BLaER1 (cell line): ENCODE data around the gene CCDC51.
A peak's percentile ranks its signal among the peaks of the same experiment; 100 is the strongest.

Experiments
- H3K27ac ChIP-seq: shearing (Covaris generic); formaldehyde crosslinking; 2 replicates; pipeline ENCODE4 v1.8.1; 2022
- H3K27me3 ChIP-seq: shearing (Covaris generic); formaldehyde crosslinking; 2 replicates; pipeline ENCODE4 v1.8.1; 2022
- H3K36me3 ChIP-seq: shearing (Covaris generic); formaldehyde crosslinking; 2 replicates; pipeline ENCODE4 v1.8.1; 2022
- H3K4me1 ChIP-seq: shearing (Covaris generic); formaldehyde crosslinking; 2 replicates; pipeline ENCODE4 v1.8.1; 2022
- H3K4me2 ChIP-seq: shearing (Covaris generic); formaldehyde crosslinking; 2 replicates; pipeline ENCODE4 v1.8.1; 2022
- H3K4me3 ChIP-seq: shearing (Covaris generic); formaldehyde crosslinking; 2 replicates; pipeline ENCODE4 v1.8.1; 2022
- H3K9ac ChIP-seq: shearing (Covaris generic); formaldehyde crosslinking; 2 replicates; pipeline ENCODE4 v1.8.1; 2022
- H3K9me3 ChIP-seq: shearing (Covaris generic); formaldehyde crosslinking; 2 replicates; pipeline ENCODE4 v1.8.1; 2022
- H4K20me1 ChIP-seq: shearing (Covaris generic); formaldehyde crosslinking; 2 replicates; pipeline ENCODE4 v1.8.1; 2022
- Cebpa-rat ChIP-seq: shearing (Covaris generic); IDR thresholded peaks from 2 replicates; pipeline ENCODE4 v1.8.1; 2022

CCDC51 gene

DNA sequence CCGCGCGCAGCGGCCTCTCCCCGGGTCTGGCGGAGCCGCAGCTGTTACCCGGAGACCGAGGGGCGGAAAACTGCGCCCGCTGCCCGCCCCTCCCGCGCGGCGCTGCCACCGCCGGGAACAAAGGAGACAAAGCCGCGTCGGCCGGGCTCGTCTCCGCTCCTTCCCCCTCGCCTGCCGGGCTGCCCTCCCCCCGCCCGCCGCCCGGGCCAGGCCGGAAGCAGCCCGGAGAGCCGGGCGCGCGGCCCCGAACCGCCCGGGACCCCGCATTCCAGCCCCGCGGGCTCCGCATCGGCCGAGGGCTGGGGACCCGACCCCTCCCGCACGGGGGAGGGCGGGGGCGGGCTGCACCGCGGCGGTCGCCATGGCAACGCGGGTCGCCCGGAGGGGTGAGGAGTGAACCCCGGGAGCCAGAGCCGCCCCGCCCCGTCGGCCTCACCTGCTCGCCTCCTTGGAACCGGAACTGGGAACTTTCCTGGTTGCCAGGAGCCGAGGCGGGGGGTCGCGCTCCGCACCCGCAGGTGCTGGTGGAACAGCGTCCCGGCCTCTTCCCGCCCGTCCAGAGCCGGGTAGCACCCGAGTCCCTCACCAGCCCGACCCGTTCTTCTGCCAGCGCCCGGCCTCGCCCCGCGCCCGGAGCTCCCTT, 10.5 kb downstream of the CCDC51 start:
- H3K27ac ChIP-seq: peak overlapping the region; percentile 98
- H3K4me3 ChIP-seq: peak overlapping the region; percentile 95
- peak overlapping the region; percentile 98 for H3K4me2 ChIP-seq
- no peaks in the 10 kb centered on the region for H3K9me3 ChIP-seq
- no peak for TF ChIP-seq Cebpa-rat
- H4K20me1 ChIP-seq: peaks cover 36% of the 10 kb centered on the region
- peaks cover 50% of the 10 kb centered on the region for H3K4me1 ChIP-seq
- H3K36me3 ChIP-seq: peaks cover 36% of the 10 kb centered on the region
- peak overlapping the region; percentile 98 for H3K9ac ChIP-seq
- H3K27me3 ChIP-seq: no peaks in the 10 kb centered on the region

DNA sequence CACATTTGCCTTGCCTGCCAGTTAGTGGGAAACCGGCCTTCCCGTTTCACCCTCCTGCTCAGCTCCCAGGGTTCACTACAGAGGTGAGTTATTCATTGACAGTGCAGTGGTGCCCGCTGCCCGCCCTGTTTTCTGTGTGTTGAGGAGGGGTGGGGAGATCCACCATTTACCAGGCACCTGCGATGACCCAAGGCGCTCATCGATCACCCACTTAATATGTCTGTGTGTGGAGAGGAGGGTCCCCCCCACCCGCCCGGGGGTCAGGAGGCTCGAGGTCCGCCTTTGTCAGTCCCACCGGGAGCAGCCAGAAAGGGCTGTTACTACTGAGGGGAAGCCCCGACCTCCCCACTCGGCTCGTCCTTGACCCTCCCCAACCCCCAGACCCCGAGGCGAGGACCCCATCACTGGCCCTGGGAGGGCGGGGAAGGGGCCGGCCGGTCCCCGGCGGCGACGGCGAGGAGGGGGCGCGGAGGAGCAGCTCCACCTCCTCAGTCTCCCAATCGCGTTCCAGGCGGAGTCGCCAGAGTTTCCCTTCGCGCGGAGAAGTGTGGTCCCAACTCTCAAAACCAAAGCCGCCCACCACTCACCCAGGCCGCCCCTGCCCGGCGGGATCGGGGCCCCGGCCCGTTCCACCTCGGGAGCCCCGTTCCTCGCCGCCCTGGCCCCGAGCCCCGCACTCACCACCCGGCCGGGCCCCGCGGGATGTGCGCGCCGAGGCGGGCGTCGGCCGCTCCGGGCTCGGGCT, 11.2 kb downstream of the CCDC51 start:
- Histone ChIP-seq H3K9me3 (no peaks in the 10 kb centered on the region), H4K20me1 (peaks cover 43% of the 10 kb centered on the region), H3K4me3 (peak overlapping the region; percentile 95), H3K27ac (peak overlapping the region; percentile 98), H3K9ac (peak overlapping the region; percentile 98), H3K4me2 (peak overlapping the region; percentile 98), H3K36me3 (peaks cover 36% of the 10 kb centered on the region), H3K27me3 (no peaks in the 10 kb centered on the region), H3K4me1 (peaks cover 55% of the 10 kb centered on the region)
- no peak for TF ChIP-seq Cebpa-rat

DNA sequence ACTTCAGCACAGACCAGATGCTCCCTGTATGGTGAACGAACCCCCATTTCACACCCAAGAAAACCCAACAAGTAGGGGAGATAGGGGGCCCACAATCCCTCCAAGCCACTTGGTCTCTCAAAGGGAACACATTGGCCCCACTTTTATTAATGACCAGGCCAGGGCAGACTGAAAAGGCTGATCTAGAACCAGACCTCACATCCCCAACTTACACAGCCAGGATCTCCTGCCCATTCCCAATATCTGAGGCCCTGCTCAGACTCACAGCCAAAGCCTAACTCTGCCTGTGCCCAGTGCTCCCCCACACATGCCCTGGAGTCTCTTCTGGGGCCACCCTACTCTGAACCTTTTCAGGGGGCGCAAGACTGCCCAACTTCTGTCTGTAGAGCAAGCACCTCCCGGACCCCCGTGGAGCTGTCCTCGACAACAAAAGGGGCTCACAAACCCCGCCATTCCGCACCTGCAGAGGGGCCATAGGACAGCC, 11.8 kb downstream of the CCDC51 start:
- Histone ChIP-seq H3K27ac (peak overlapping the region; percentile 98), H3K36me3 (peaks cover 36% of the 10 kb centered on the region), H3K27me3 (no peaks in the 10 kb centered on the region), H3K4me3 (peak overlapping the region; percentile 95), H3K9ac (peak overlapping the region; percentile 98), H3K4me1 (peaks cover 61% of the 10 kb centered on the region), H4K20me1 (peaks cover 49% of the 10 kb centered on the region), H3K9me3 (no peaks in the 10 kb centered on the region), H3K4me2 (peak overlapping the region; percentile 98)
- no peak for TF ChIP-seq Cebpa-rat

DNA sequence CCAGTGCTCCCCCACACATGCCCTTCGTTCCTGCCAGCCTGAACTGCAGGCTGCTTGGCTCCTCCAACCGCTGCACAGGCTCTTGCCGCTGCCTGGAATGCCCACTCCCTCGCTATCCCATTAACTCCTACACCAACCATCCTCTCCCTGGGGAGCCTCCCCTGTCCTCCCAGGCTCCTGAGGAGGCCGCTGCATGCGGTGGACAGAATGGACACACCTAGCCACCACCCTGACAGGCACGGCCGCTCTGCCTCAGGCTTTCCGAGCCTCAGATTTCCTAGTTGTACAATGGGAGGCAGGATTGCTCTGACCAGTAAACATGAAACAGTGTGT, 12.3 kb downstream of the CCDC51 start:
- peak overlapping the region; percentile 95 for H3K4me3 ChIP-seq
- peaks cover 55% of the 10 kb centered on the region for H4K20me1 ChIP-seq
- TF ChIP-seq Cebpa-rat: no peak
- H3K27ac ChIP-seq: peak overlapping the region; percentile 98
- peak overlapping the region; percentile 98 for H3K4me2 ChIP-seq
- H3K4me1 ChIP-seq: peaks cover 67% of the 10 kb centered on the region
- no peaks in the 10 kb centered on the region for H3K9me3 ChIP-seq
- peaks cover 36% of the 10 kb centered on the region for H3K36me3 ChIP-seq
- H3K27me3 ChIP-seq: no peaks in the 10 kb centered on the region
- H3K9ac ChIP-seq: peak overlapping the region; percentile 98

DNA sequence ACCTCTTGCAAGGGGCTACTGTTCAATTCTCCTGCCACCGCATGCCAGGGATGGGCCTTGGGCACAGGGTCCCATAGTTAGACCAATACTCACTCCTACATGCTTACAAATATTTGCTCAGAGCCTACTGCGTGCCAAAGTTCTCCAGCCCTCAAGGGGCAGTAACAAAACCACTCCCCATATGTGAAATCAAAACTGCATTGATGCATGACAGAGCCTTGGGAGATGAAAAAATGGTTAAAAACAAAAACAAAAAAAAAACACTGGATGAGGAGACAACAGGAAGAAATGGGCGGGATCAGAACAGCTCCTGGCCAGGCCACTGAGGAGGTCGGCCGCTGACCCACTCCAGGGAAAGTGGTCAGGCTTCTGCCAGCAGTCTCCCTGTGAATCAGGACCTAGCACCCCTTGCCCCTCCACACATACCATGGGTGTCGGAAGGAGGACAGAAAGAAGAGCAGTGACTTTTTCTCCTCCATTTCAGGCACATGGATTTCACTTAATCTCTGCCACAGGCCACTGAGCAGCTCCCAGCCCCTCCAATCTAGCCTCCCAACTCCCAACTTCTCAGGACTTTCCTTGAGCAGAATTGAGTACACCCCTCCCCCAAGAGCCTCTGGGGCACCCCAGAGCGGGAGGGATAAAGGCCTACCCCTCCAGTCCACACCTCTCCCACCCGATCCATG, 12.8 kb downstream of the CCDC51 start:
- peaks cover 36% of the 10 kb centered on the region for H3K36me3 ChIP-seq
- H4K20me1 ChIP-seq: peaks cover 60% of the 10 kb centered on the region
- peaks cover 72% of the 10 kb centered on the region for H3K4me1 ChIP-seq
- TF ChIP-seq Cebpa-rat: no peak
- peak overlapping the region; percentile 98 for H3K9ac ChIP-seq
- no peaks in the 10 kb centered on the region for H3K27me3 ChIP-seq
- peak overlapping the region; percentile 98 for H3K27ac ChIP-seq
- H3K4me3 ChIP-seq: peak overlapping the region; percentile 95
- H3K4me2 ChIP-seq: peak overlapping the region; percentile 98
- no peaks in the 10 kb centered on the region for H3K9me3 ChIP-seq

DNA sequence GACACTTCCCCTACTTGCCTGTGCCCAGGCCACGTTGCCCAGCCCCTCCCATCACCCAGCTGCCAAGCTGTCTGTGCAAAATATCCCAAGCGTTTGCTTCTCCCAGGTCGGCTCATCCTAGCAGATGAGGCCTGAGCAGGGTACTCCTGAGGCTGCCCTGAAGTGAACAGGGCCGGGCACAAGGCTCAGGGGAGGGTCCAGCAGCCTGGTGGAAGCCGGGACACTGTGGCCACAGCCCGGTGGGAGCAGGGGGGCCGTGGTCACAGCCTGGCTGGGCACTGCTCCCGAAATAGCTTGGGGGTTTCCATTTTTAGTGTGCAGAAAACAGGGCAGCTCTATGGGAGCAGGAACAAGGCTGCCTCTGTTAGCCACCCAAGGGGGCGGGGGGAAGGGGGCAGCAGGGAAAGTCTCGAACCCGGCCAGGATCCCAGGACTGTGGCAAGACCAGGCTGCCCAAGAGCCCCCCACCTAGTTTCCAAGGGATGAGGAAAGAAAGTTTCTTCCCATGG, 13.5 kb downstream of the CCDC51 start:
- Histone ChIP-seq H3K9ac (peak overlapping the region; percentile 98), H4K20me1 (peaks cover 66% of the 10 kb centered on the region)

DNA sequence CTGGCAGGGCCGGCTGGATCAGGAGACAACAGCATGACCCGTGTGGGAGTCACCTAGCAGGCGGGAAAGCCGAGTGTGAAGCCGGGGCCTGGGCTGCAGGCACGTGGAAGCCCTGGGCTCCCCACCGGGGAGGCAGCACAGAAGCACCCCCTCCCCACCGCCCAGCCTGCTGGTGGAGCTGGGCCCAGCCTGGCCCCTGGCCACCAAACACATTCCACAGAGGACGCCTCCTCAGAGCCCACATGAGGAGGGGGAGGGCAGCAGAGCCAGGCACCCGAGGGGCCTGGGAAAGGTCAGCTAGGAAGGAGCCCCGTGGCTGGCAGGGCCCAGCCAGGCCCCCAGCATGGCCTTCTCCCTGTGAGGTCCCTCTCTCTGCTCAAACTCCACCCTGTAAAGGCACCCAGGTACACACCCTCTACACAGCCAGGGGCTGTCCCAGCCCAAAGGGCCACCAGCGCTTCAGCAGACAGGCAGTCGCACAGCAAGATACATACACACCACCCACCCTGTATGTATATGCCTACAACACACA, 14.6 kb downstream of the CCDC51 start:
- Histone ChIP-seq H3K4me1 (peaks cover 72% of the 10 kb centered on the region), H3K4me3 (0 out of 2 replicates have a peak overlapping the region, but pooled peaks have one; percentile 95), H3K36me3 (peaks cover 52% of the 10 kb centered on the region), H3K4me2 (peak overlapping the region; percentile 98), H4K20me1 (peaks cover 77% of the 10 kb centered on the region), H3K9ac (peak overlapping the region; percentile 98), H3K27me3 (no peaks in the 10 kb centered on the region), H3K27ac (peak overlapping the region; percentile 98), H3K9me3 (no peaks in the 10 kb centered on the region)
- no peak for TF ChIP-seq Cebpa-rat

More for the DNA sequence above, 13.5 kb downstream of the CCDC51 start:
- no peak for TF ChIP-seq Cebpa-rat
- peaks cover 77% of the 10 kb centered on the region for H3K4me1 ChIP-seq
- peak overlapping the region; percentile 98 for H3K27ac ChIP-seq
- no peaks in the 10 kb centered on the region for H3K9me3 ChIP-seq
- peak overlapping the region; percentile 95 for H3K4me3 ChIP-seq
- H3K4me2 ChIP-seq: peak overlapping the region; percentile 98
- no peaks in the 10 kb centered on the region for H3K27me3 ChIP-seq
- H3K36me3 ChIP-seq: peaks cover 41% of the 10 kb centered on the region

DNA sequence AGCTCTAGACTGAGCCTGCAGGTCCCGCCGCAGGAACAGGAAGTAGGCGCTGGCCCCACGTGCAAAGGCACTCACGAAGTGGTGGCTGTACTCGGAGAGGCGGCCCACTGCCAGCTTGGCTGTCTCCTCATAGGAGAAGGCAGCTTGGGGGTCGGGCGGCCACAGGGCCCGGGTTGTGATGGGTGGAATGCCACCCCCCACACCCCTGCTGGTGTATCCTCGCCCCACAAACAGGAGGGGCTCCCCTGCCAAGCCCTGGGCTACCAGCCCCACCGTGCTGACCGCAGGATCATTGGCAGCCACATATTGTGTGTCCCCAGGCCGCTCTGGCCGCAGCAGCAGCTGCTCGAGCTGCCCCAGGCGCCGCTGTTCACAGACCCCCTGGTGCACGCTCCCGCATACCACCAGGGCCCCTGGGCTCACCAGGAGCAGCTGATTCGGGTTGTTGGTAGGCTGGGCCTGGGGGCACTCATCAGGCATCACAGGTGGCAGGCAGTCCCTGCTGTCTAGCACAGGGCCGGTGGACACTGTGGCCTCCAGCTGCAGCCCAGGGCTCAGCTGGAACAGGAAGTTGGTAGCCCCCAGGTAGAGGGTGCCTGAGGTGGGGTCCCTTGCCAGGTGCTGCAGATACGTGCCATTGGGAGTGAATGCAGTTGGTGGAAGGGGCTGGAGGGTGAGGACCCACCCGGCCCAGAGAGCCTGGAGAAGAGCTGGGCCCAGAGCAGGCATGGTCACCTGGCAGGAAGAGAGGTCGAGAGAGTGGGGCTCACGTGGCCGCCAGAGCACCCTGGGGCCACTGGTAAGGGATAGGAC, 15.8 kb downstream of the CCDC51 start:
- Histone ChIP-seq H3K9ac (peak overlapping the region; percentile 98; the same call in 1 of the 2 replicates), H3K36me3 (peaks cover 64% of the 10 kb centered on the region), H3K4me1 (peaks cover 66% of the 10 kb centered on the region), H3K4me2 (peak overlapping the region; percentile 98), H3K4me3 (no peak overlapping the region), H3K9me3 (no peaks in the 10 kb centered on the region), H3K27me3 (no peaks in the 10 kb centered on the region), H4K20me1 (peaks cover 90% of the 10 kb centered on the region), H3K27ac (peak overlapping the region; percentile 98)
- no peak for TF ChIP-seq Cebpa-rat
